ENCODE results near the gene RALB.

DNA sequence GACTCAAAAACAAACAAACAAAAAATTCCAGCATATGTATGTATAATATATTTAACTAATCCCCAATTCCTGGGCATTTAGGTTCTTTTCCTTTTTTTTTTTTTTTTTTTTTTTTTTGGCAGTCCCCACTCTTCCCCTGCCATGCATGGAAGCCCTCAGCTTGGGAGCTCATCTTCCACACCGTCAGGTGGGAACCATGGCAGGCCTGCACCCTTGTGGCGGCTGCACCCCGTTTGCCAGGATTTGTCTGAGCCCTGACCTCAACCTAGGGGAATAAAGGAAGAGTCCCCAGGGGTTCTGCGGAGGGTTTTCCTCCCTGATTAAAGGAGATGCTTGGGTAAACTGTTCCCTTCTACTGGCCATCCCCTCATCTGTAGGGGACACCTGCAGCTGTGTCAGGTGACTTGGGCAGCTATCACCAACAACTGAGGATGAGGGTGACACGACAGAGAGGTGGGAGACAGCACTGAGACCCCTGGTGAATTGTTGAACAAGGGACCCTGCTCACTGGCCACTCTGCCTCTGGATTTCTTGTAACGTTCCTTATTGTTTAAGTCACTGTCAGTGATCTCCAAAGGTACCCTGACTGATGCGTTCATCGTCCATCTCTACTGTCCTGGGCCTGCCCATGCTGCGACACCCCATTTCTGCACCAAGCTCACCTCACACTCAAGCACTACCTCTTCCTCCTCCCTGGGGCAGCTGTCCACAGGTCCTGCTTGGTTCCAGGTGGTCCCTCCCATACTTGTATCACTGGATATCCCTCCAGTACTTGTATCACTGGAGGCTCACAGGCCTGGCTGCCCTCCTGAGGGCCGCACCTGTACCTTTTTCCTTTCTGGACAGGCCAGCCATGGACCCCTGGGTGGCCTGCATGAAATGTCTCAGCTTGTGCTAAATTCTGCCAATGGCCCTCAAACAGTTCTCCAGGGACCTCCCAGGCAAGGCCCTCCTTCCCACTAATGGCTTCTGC is 44.0 kb upstream of the RALB start:
- TF ChIP-seq CTCF (IDR thresholded peaks at IDR 0.05 in 4 of 5, conservative IDR thresholded peaks at IDR 0.05 in 1 of 5) = no peak
- no peak for TF ChIP-seq POLR2A (IDR thresholded peaks at IDR 0.05)
